Measurements from ENCODE around the gene PAQR7.

DNA sequence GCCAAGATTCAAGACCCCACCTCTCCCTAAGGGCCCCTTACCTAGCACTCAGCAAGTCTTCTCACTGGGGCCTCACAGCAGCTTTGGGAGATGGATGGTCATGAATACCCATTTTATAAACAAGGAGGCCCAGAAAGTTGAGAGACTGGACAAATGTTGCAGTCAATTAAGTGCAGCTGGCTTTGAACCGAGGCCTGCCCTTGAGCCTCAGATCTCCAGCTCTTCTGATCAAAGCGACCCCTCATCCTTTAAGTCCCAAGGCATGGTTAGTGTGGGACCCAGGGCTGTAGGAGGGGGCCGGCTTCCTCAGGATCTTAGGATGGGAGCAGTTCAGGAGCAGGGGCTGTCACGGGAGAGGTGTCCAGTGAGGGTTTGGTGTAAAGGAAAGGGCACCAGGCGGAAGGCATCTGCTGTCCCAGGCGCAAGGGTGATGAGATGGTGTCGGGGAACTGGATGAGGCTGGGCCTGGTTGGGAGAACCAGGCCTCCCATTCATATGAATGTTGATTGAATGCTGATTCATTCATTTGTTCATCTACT lies 60.9 kb downstream of the PAQR7 start:
- TF ChIP-seq, protein P1, sequence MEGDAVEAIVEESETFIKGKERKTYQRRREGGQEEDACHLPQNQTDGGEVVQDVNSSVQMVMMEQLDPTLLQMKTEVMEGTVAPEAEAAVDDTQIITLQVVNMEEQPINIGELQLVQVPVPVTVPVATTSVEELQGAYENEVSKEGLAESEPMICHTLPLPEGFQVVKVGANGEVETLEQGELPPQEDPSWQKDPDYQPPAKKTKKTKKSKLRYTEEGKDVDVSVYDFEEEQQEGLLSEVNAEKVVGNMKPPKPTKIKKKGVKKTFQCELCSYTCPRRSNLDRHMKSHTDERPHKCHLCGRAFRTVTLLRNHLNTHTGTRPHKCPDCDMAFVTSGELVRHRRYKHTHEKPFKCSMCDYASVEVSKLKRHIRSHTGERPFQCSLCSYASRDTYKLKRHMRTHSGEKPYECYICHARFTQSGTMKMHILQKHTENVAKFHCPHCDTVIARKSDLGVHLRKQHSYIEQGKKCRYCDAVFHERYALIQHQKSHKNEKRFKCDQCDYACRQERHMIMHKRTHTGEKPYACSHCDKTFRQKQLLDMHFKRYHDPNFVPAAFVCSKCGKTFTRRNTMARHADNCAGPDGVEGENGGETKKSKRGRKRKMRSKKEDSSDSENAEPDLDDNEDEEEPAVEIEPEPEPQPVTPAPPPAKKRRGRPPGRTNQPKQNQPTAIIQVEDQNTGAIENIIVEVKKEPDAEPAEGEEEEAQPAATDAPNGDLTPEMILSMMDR (IDR thresholded peaks at IDR 0.05; ENCODE audit: low read length), result no peak
- no peak for TF ChIP-seq EZH2 (IDR thresholded peaks at IDR 0.05; ENCODE audit: borderline replicate concordance, low read length)

All from OCI-LY1 (cell line).